Liver (tissue), 9 donors: ENCODE results near the gene DCC. TPM values are rescaled to one million over a fixed set of nuclear protein-coding genes. Genes with fewer than 3 reads are reported as not detected.

Experiments used
- DNase-seq: peaks from one replicate; pipeline ENCODE4 v3.0.0-alpha.2; 2017; ENCODE audit warnings: low spot score
- H3K27ac ChIP-seq, 2 donors: one replicate each; pipeline ENCODE4 v1.7.0; 2013; ENCODE audit warnings: inconsistent platforms in 2 of 2, low read length in 2 of 2, control low read depth in 1 of 2, low read depth in 1 of 2, mild to moderate bottlenecking in 1 of 2
- H3K27me3 ChIP-seq, 4 donors: one replicate each; pipeline versions ENCODE4 v1.6.1 to v1.7.0; 2013; ENCODE audit warnings: low read length in 3 of 4, inconsistent platforms in 1 of 4, mild to moderate bottlenecking in 1 of 4, moderate library complexity in 1 of 4; ENCODE audit not compliant: control insufficient read depth in 4 of 4, insufficient read depth in 4 of 4
- H3K36me3 ChIP-seq, 4 donors: one replicate each; pipeline versions ENCODE4 v1.6.1 to v1.7.0; 2013; ENCODE audit warnings: low read length in 3 of 4, mild to moderate bottlenecking in 3 of 4, low read depth in 1 of 4, moderate library complexity in 1 of 4; ENCODE audit not compliant: control insufficient read depth in 4 of 4, insufficient read depth in 3 of 4
- H3K4me1 ChIP-seq, 4 donors: one replicate each; pipeline versions ENCODE4 v1.6.1 to v1.7.0; 2013; ENCODE audit warnings: low read length in 3 of 4, mild to moderate bottlenecking in 3 of 4, moderate library complexity in 1 of 4; ENCODE audit not compliant: control insufficient read depth in 4 of 4, insufficient read depth in 4 of 4
- H3K4me3 ChIP-seq, 3 donors: one replicate each; pipeline versions ENCODE4 v1.6.1 to v1.7.0; 2013; ENCODE audit warnings: low read length in 3 of 3, control low read depth in 1 of 3, low read depth in 1 of 3, mild to moderate bottlenecking in 1 of 3
- H3K9ac ChIP-seq, 2 donors: one replicate each; pipeline ENCODE4 v1.7.0; 2013; ENCODE audit warnings: low read length in 2 of 2, mild to moderate bottlenecking in 2 of 2, moderate library complexity in 2 of 2, control low read depth in 1 of 2, low read depth in 1 of 2
- H3K9me3 ChIP-seq, 4 donors: one replicate each; pipeline versions ENCODE4 v1.6.1 to v1.7.0; 2013; ENCODE audit warnings: low read length in 3 of 4; ENCODE audit not compliant: control insufficient read depth in 4 of 4
- ATF3 ChIP-seq: IDR thresholded peaks from 2 replicates; pipeline ENCODE4 v1.6.1; 2016; ENCODE audit warnings: antibody characterized with exemption
- CTCF ChIP-seq: fragments of 150-350 bp; IDR thresholded peaks from 2 replicates; pipeline ENCODE4 v1.5.1; 2017; ENCODE audit warnings: improper control_type of control experiment, low read depth, low read length; ENCODE audit not compliant: missing input control
- EGR1 ChIP-seq, 2 donors: IDR thresholded peaks; 2 replicates each; pipeline ENCODE4 v1.6.1; 2016 to 2018; ENCODE audit warnings: antibody characterized with exemption in 2 of 2, low read depth in 2 of 2
- FOXA1 ChIP-seq: IDR thresholded peaks from 2 replicates; pipeline ENCODE4 v1.6.1; 2016; ENCODE audit warnings: antibody characterized with exemption
- FOXA2 ChIP-seq: IDR thresholded peaks from 2 replicates; pipeline ENCODE4 v1.6.1; 2016; ENCODE audit warnings: antibody characterized with exemption
- GABPA ChIP-seq, 2 donors: IDR thresholded peaks in 1 of 2; conservative IDR thresholded peaks in 1 of 2; 2 replicates each; pipeline ENCODE4 v1.6.1; 2016; ENCODE audit warnings: antibody characterized with exemption in 2 of 2, mild to moderate bottlenecking in 1 of 2, moderate library complexity in 1 of 2
- HNF4A ChIP-seq, 2 donors: conservative IDR thresholded peaks; 2 replicates each; pipeline ENCODE4 v1.6.1; 2016; ENCODE audit warnings: antibody characterized with exemption in 2 of 2, mild to moderate bottlenecking in 2 of 2
- HNF4G ChIP-seq: IDR thresholded peaks from 2 replicates; pipeline ENCODE4 v1.6.1; 2016; ENCODE audit warnings: antibody characterized with exemption
- MAX ChIP-seq: IDR thresholded peaks from 2 replicates; pipeline ENCODE4 v1.6.1; 2016; ENCODE audit warnings: antibody characterized with exemption
- NR2F2 ChIP-seq: IDR thresholded peaks from 2 replicates; pipeline ENCODE4 v1.6.1; 2016; ENCODE audit warnings: antibody characterized with exemption
- RAD21 ChIP-seq, 2 donors: IDR thresholded peaks; 2 replicates each; pipeline ENCODE4 v1.6.1; 2016; ENCODE audit warnings: antibody characterized with exemption in 2 of 2, mild to moderate bottlenecking in 2 of 2
- REST ChIP-seq: IDR thresholded peaks from 2 replicates; pipeline ENCODE4 v1.6.1; 2016; ENCODE audit warnings: antibody characterized with exemption, mild to moderate bottlenecking
- RXRA ChIP-seq, 2 donors: IDR thresholded peaks; 2 replicates each; pipeline ENCODE4 v1.6.1; 2017 to 2018; ENCODE audit warnings: antibody characterized with exemption in 2 of 2, mild to moderate bottlenecking in 1 of 2
- SP1 ChIP-seq: IDR thresholded peaks from 2 replicates; pipeline ENCODE4 v1.6.1; 2018; ENCODE audit warnings: antibody characterized with exemption, mild to moderate bottlenecking
- TAF1 ChIP-seq: conservative IDR thresholded peaks from 2 replicates; pipeline ENCODE4 v1.6.1; 2016; ENCODE audit warnings: antibody characterized with exemption, mild to moderate bottlenecking
- YY1 ChIP-seq: IDR thresholded peaks from 2 replicates; pipeline ENCODE4 v1.6.1; 2016; ENCODE audit warnings: antibody characterized with exemption, mild to moderate bottlenecking
- WGBS: extraction: QIAGEN DNeasy Blood & Tissue Kit; methylation state at CpG from one replicate; pipeline ENCODE4 v1.1.7; 2013; 5-methylcytosine and 5-hydroxymethylcytosine counted together
- polyA plus RNA-seq, 2 donors: library from polyadenylated mRNA; stranded (reverse) in 1 of 2; unstranded in 1 of 2; fragments of 200-250 nt in 1 of 2; fragments of >200 nt in 1 of 2; fragmentation: Nextera tagmentation in 1 of 2; extraction: Ambion mirVana in 1 of 2; gene quantifications; one replicate each; pipeline versions ENCODE4 v1.2.1 to v1.2.3, GENCODE V29; 2013 to 2015
- total RNA-seq, 2 donors: library from RNA; depleted of rRNA; stranded (reverse); fragments of >200 nt; gene quantifications; one replicate each; pipeline ENCODE4 v1.2.3, GENCODE V29; 2014
- donor health status: healthy.
- donor health status: healthy.
- donor health status: healthy.
- donor health status: healthy.
- donor health status: healthy.

Gene DCC
- total and polyA plus RNA-seq, 4 donors, result under 0.01 to 0.03 TPM; not detected in 2

GRCh38 chr18:52730972-52731619 lies 391.1 kb downstream of the DCC start:
- no peak overlapping the region for H3K27ac ChIP-seq
- 81% methylated on average over 3 of the region's 3 CpGs for WGBS

More at GRCh38 chr18:52730972-52731619, 391.1 kb downstream of the DCC start:
- no peaks in the 10 kb centered on the region for H3K4me1 ChIP-seq
- TF ChIP-seq NR2F2, result no peak
- no peak for TF ChIP-seq TAF1
- no peak for TF ChIP-seq YY1
- TF ChIP-seq MAX, result no peak
- TF ChIP-seq FOXA2, result no peak
- no peak for TF ChIP-seq FOXA1
- TF ChIP-seq REST, result no peak
- TF ChIP-seq HNF4G, result no peak
- no peak for TF ChIP-seq ATF3
- TF ChIP-seq HNF4A (conservative IDR thresholded peaks at IDR 0.05), result no peak
- no peak for TF ChIP-seq GABPA (IDR thresholded peaks at IDR 0.05 in 1 of 2, conservative IDR thresholded peaks at IDR 0.05 in 1 of 2)
- TF ChIP-seq RXRA (IDR thresholded peaks at IDR 0.05), result no peak
- TF ChIP-seq CTCF, result no peak
- TF ChIP-seq RAD21 (IDR thresholded peaks at IDR 0.05), result no peak
- TF ChIP-seq EGR1 (IDR thresholded peaks at IDR 0.05; ENCODE audit: low read depth in 2 of 2), result no peak
- no peak for TF ChIP-seq SP1
- no peak for DNase-seq
- H3K4me3 ChIP-seq, result no peak overlapping the region
- no peaks in the 10 kb centered on the region for H3K36me3 ChIP-seq
- H3K9me3 ChIP-seq, result no peaks in the 10 kb centered on the region
- no peaks in the 10 kb centered on the region for H3K27me3 ChIP-seq
- no peak overlapping the region for H3K9ac ChIP-seq
